Muscle of back (tissue), 13 donors: Measurements from ENCODE around the gene MIPOL1. TPM values are rescaled to one million over a fixed set of nuclear protein-coding genes. Genes with fewer than 3 reads are reported as not detected.
"Not testable (repeated sequence)": the region's sequence is repeated elsewhere in the genome, so short reads cannot be mapped to it uniquely, and the experiment has no call there.

Experiments used
- DNase-seq, 3 donors: peaks; one replicate each; pipeline versions ENCODE4 v3.0.0 to v3.0.0-alpha.2; 2013
- long read RNA-seq, 9 donors: transcript quantifications; one replicate each; lab custom pipeline, GENCODE V29; 2026
- polyA plus RNA-seq, 10 donors: library from polyadenylated mRNA; unstranded; fragments of 120-200 nt; gene quantifications; one replicate each; pipeline ENCODE4 v1.2.1, GENCODE V29; 2013; ENCODE audit not compliant: insufficient read length in 10 of 10

The MIPOL1 gene, protein sequence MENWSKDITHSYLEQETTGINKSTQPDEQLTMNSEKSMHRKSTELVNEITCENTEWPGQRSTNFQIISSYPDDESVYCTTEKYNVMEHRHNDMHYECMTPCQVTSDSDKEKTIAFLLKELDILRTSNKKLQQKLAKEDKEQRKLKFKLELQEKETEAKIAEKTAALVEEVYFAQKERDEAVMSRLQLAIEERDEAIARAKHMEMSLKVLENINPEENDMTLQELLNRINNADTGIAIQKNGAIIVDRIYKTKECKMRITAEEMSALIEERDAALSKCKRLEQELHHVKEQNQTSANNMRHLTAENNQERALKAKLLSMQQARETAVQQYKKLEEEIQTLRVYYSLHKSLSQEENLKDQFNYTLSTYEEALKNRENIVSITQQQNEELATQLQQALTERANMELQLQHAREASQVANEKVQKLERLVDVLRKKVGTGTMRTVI
- 1 to 10 TPM; 4.2 to 8.3 (median 4.9) TPM for polyA plus RNA-seq
- long read RNA-seq, donor 1 = 0 reads
- long read RNA-seq, donor 2 = 0 reads
- long read RNA-seq, donor 3 = 0 reads
- long read RNA-seq, donor 4 = 0 reads
- long read RNA-seq, donor 5 = 0 reads
- long read RNA-seq, donor 6 = 0 reads
- long read RNA-seq, donor 7 = 0 reads
- long read RNA-seq, donor 8 = 0 reads
- long read RNA-seq, donor 9 = 0 reads

DNA sequence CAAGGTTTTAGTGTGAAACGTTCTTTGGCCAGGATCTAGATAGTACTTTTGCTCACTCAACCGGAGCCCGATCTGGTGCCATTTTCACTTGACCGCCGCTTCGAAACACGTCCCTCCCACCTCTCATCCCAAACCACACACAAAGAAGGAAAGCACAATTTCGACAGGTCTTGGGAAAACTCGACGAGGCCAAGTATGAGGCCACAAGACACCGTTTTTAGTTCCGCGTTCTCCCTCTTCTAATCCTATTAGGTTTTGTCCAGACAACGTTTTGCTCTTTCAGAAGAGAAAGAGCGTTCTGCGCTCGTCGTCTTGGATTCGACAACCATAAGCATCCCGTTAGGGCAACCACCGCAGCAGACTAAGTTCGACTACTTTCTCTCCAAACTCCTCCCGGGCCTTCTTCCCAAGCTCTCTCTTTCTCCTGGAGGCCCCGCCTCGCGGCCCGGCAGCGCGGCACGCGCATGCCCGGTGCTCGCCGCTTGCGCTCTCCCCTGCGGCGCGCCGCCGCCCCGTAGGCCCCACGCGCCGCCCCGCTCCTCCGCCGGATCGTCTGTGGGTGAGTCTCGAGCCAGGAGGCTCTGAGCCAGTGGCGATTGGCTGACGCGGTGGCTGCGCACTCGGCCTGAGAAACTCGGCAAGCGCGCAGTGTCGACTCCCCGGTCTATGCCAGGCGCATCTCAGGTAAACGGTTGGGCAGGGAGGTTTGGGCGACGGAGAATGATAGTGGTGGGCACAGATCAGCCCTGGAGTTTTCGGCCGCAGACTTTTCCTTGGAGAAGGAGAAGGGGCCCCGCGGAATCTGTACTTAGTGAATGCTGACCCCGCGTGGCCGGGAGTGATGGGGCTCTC is at the start of gene MIPOL1:
MIPOL1 (plus strand) TSS at position 517 of the 852 bp plus-strand sequence. CDS start 49,952 bp downstream, outside the sequence.
- DNase-seq = peak; percentile 85 to 95 (median 91)

DNA sequence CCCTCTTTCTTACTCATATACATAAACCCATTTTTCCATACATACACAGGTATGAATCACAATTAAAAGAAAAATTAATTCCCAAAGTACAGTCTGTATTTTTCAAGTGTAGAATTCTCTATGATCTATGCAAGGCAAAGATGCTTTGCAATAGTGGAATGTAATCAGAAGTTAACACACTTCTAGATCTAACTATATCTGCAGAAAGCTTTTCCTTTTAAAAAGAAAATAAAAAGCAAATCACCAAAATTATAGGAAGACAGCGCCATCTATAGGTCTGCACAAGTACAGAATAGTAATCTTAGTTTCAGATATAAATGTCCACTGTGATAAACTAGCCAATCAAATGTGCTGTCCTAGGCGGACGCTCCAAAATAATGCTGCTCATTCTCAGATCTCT is 47.3 kb upstream of the MIPOL1 start:
- DNase-seq = peak in 2 of 3 donors; percentile 37 to 71

DNA sequence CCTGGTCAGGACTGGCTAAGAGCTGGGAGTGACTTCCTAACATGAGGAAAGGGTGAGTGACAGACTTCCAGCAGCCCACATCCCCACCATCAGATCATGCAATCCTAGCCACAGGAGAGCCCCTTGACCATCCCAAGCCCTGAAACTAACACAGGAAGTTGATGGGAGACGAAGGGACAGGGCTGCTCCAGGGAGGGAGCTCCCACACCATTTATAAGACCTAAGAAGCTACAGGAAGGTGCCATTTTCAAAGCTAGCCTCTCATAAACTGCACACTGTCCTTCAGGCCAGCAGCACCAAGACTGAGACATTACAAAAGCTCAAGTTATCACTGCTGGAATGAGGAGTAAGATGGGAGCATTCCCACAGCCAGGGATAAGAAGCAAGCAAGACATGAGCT is 44.7 kb upstream of the MIPOL1 start:
- no peak for DNase-seq

DNA sequence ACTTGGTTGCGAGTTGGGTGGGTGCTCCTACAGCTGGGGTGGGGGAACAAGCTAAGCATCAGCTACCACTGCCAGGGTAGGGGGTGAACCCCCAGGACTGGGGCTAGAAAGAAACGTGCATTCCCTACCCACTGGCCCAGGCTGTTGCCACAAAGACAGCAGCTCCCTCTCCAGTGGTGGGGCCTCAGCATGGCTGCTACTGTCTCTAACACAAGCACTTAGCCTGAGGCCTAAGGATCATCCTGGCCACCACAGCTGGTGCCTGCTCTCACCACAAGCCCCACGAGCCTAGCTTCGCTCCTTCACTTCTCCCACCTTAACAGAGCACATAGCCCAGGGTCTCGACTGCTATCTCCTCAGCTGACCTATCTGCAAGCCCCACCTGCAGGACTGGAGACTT is 44.3 kb upstream of the MIPOL1 start:
- no peak for DNase-seq

DNA sequence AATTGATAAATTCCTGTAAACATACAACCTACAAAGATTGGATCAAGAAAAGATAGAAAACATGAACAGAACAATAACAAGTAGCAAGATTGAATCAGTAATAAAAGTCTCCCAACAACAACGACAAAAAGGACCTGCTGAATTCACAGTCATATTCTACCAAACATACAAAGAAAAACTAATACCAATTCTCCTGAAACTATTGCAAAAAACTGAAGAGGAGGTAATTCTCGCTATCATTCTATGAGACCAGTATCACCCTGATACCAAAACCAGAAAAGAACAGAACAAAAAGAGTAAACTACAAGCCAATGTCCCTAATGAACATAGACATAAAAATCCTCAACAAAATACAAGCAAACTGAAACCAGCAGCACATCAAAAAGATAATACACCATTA is 39.8 kb upstream of the MIPOL1 start:
- DNase-seq = no peak

DNA sequence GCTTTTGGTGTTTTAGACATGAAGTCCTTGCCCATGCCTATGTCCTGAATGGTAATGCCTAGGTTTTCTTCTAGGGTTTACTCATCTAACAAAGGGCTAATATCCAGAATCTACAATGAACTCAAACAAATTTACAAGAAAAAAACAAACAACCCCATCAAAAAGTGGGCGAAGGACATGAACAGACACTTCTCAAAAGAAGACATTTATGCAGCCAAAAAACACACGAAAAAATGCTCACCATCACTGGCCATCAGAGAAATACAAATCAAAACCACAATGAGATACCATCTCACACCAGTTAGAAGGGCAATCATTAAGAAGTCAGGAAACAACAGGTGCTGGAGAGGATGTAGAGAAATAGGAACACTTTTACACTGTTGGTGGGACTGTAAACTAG is 35.4 kb upstream of the MIPOL1 start:
- DNase-seq = not testable (repeated sequence)

DNA sequence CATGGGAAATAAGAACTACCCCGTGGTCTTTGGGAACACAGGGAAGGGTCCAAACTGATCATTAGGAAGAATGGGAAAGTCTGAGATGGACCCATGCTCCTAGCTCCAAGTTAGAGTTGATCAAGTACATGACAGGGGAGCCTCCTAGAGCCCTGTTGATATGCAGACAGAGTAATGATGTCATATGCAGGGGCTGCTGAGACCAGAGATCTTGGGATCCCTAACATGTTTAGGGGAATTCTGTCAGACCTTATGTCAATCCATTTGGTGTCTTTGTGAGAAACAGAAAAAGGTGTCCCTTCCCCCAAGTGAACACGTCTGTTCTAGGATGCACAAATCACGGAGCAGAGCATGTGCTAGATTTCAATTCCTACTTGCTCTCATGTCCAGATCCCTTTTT is 31.9 kb upstream of the MIPOL1 start:
- no peak for DNase-seq

DNA sequence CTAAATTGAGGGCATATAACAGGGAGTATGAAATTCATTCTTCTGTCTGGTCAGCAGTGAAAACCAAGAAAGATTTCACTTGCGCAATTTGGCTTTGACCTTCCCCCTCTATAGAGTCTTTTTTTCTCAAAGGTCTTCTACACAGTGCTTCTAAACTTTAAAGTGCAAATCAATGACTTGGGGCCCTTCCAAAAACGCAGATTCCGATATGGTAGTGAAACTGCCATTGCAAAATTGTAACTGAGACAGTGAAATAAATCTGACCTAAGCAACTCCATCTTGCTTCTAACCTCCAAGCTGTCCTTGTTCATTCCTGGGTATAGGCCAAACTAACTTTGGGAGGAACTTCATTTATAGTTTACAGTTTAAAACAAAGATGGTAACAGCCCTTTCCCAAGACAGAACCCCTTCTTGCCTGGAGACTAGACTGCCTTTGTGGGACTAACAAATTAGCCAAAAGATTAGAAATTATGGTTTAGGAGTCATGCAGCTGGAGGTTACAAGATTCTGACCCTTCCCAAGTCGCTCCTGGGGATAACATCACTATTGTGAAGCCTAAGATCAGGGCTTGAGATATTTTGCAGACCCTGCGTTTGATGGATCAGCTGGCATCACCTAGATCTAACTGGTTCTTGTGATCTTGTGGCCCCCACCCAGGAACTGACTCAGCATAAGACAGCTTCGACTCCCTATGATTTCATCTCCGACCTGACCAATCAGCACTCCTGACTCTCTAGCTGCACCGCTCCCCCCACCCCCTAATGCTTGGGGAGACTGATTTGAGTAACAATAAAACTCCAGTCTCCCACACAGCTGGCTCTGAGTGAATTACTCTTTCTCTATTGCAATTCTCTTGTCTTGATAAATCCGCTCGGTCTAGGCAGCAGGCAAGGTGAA is 30.3 kb upstream of the MIPOL1 start:
- DNase-seq = no peak

DNA sequence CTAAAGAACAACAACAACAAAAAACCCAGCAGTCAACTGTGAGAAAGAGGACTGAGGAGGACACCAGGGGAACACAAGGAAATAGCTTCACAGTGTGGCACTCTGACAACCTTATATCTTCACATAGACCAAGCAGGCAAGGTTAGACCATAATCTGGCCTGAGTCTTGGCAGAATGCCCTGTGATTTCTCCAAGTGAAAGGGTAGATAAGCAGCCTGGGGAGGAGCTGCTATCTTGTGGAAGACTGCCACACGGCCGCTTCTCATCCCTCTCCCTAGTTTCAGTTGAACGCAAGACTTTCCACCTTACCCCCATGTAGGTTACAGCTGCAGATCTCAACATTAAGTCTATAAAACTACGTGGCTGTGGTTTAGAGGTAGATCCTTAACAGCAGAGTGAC is 29.0 kb upstream of the MIPOL1 start:
- no peak for DNase-seq

DNA sequence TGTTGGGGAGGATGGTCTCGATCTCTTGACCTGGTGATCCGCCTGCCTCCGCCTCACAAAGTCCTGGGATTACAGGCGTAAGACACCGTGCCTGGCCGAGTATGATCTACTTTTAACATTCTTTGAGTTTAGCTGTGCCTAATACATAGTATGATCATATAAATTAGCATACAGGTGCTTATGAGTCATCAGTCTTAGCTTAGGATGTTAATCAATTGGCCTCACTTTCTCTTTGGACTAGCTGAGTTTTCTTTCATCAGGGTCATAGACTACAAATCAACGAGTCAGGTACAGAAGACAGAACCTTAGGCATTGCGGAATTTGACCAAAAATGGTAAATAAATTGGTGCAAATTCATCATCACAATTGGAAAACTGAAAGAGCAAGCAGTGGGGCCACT is 27.5 kb upstream of the MIPOL1 start:
- DNase-seq = no peak

DNA sequence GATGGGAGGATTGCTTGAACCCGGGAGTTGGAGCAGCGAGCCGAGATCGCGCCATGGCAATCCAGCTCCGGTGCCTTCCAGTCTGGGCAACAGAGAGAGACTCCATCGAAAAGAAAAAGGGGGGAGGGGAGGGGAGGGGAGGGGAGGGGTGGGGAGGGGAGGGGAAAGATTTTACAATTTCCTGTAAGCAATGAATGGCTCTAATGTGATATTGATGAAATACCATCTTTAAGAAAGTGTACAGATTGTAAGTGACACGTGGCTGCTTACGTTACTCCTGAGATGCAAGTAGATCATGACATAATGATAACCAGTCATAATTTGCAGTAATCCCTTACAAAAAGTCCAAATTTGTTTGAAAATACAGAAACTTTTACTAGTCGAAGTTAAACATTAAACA is 26.7 kb upstream of the MIPOL1 start:
- DNase-seq = no peak

DNA sequence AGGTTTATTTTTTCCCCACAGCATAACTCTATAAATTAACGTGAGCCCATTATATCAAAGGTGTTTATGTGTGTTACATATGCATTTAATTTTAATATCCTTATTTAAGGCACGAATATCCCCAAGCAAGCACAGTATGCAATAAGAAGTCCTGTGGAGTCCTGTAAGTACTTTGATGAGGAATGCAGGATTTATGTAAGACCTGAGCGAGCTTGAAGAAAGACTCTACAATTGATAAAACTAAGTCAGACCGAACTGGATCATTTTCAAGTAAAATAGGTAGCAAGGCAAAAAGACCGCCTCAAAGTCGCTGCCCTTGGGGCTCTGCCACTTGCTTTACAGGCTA is 26.1 kb upstream of the MIPOL1 start:
- DNase-seq = no peak

DNA sequence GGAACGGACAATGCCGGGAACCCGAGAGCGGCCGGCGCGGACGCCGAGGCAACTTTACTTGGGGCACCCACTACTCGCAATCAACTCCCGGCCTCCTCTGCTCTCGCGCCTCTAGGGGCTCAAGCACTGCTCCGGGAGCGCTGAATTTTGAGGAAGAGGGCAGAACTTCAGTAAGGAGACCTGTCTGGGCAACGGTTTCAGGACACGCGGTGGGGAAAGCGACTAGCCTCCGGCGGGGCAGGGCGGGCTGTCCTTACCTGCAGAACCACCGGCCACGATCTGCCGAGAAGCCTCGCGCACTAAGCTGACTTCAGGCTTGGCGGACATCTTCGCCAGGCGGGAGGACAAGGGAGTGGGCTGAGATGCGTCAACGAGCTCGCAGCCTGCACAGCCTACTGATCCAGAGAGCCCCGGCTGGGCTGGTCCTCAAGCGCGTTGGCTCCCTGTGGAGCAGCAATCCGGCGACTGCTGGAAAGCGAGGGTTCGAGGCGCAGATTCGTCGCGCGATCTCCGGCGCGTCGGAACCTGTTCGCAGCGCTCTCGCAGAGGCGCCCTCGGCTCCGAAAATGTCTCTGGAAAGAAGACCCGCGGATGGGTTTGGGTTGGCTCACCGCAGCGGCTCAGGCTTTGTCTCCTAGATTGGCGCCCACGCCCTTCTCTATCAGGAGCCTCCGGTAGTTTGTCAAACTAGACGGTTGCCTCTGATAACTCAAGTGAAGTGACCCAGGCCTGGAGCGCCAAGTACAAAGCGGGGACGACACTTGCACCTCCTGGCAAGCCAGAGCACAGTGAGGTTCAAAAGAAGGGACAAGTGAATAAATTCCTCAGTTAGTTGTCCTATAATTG is 25.5 kb upstream of the MIPOL1 start, which contains the start of gene SLC25A21:
SLC25A21 (minus strand) TSS at position 583 of the 846 bp plus-strand sequence.
- peak; percentile 76 to 96 (median 80) for DNase-seq

DNA sequence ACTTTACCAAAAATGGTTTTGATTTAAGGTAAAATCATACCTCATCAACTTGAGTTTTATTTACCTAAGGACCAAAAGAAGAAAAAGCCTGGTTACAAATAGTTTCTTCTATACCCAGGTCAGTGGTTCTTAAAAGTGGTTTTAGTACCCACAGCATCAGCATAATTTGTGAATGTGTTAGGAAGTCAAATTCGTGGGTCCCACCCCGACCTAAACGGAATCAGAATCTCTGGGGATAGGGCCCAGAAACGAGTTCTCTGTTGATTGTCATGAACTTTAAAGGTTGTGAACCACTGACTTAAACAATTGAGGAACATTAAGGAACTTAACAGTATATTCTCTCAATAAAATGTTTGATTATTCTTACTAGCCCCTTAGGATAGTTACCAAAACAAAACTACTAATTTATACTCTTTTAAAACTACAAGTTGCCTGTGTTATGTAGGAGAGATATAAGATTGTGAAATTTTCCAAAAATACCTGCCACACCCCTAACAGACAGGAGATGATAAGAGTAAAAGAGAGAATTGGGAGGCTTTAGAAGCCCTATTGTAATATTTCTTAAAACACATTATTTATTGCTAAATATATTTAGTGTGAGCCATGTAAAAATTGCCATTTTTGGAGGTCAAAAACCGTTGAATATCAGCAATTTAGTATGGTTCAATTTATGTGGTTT is 24.7 kb upstream of the MIPOL1 start:
- DNase-seq = no peak

DNA sequence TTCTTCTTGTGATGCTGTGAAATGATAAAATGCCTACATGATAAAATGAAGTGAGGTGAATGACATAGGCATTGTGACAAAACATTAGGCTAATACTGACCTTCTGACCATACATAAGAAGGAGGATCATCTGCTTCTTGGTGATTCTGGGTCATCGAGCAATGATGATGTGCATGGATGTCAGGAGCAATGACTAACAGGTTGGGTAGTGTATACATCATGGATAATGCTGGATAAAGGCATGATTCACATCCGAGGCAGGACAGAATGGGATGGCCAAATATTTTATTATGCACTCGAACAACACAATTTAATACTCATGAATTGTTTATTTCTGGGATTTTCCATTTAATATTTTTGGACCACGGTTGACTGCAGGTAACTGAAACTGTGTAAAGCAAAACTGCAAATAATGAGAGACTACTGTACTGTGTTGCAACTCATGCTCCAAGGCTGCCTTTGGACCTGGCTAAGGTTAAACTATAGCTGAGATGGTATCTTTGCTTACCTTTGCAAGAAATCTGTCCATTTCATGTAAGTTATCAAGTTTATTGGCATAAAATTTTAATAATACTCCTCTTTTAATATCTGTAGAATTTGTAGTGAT is 17.7 kb upstream of the MIPOL1 start:
- DNase-seq = no peak

DNA sequence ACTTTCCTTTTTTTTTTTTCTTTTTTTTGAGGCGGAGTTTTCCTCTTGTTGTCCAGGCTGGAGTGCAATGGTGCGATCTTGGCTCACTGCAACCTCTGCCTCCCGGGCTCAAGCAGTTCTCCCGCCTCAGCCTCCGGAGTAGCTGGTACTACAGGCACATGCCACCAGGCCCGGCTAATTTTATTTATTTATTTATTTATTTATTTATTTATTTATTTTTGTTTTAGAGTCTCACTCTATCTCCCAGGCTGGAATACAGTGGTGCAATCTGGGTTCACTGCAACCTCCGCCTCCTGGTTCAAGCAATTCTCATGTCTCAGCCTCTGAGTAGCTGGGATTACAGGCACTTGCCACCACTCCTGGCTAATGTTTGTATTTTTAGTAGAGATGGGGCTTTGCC is 16.9 kb upstream of the MIPOL1 start:
- DNase-seq = not testable (repeated sequence)

DNA sequence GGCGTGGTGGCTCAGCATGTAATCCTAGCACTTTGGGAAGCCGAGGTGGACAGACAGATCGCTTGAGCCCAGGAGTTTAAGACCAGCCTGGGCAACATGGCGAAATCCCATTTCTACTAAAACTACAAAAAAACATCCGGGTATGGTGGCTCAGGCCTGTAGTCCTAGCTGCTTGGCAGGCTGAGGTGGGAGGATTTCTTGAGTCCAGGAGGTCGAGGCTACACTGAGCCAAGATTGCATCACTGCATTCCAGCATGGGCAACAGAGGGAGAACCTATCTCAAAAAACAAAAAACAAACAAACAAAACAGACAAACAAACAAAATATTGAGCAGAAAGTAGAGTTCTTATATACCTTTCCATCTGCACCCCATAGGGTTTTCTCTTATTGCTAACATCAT is 16.3 kb upstream of the MIPOL1 start:
- no peak for DNase-seq

DNA sequence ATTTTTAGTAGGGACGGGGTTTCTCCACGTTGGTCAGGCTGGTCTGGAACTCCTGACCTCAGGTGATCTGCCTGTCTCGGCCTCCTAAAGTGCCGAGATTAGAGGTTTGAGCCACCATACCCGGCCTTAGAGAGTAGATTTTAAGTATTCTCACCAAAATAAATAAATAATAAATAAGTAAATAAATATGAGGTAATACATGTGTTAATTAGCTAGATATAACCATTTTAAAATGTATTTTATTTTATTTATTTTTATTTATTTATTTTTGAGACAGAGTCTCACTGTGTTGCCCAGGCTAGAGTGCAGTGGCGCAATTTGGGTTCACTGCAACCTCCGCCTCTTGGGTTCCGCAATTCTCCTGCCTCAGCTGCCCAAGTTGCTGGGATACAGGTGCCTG is 13.2 kb upstream of the MIPOL1 start:
- DNase-seq = not testable (repeated sequence)

DNA sequence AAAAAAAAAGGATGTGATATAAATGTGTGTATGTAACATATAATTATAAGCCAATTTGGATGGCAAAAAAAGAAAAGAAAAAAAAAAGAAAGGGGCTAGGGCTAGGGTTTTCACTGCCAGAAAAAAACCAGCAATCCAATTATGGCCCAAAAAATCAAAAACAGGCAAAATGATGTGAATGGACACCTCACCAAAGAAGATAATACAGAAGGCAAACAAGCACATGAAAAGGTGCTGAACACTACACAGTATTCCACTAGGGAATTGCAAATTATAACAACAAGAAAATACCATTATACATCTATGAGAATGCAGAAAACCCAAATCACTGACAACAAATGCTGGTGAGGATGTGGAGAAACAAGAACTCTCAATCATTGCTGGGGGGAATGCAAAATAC is 12.1 kb upstream of the MIPOL1 start:
- DNase-seq = no peak
